LNCaP clone FGC (cell line): ENCODE measurements around the gene DERA.

ENCODE experiments used
- DNase-seq: peaks from one replicate; pipeline ENCODE4 v3.0.0-alpha.2; 2011; ENCODE audit warnings: low read depth
- H3K4me3 ChIP-seq: 2 replicates; pipeline ENCODE4 v1.5.1; 2011; ENCODE audit warnings: mild to moderate bottlenecking, low read depth, low read length, control low read depth
- TF ChIP-seq, protein P1 (sequence below): IDR thresholded peaks from 2 replicates; pipeline ENCODE4 v1.5.1; 2012; ENCODE audit warnings: mild to moderate bottlenecking; ENCODE audit not compliant: control insufficient read depth, insufficient read depth; ENCODE audit errors: extremely low read depth

Gene DERA

DNA sequence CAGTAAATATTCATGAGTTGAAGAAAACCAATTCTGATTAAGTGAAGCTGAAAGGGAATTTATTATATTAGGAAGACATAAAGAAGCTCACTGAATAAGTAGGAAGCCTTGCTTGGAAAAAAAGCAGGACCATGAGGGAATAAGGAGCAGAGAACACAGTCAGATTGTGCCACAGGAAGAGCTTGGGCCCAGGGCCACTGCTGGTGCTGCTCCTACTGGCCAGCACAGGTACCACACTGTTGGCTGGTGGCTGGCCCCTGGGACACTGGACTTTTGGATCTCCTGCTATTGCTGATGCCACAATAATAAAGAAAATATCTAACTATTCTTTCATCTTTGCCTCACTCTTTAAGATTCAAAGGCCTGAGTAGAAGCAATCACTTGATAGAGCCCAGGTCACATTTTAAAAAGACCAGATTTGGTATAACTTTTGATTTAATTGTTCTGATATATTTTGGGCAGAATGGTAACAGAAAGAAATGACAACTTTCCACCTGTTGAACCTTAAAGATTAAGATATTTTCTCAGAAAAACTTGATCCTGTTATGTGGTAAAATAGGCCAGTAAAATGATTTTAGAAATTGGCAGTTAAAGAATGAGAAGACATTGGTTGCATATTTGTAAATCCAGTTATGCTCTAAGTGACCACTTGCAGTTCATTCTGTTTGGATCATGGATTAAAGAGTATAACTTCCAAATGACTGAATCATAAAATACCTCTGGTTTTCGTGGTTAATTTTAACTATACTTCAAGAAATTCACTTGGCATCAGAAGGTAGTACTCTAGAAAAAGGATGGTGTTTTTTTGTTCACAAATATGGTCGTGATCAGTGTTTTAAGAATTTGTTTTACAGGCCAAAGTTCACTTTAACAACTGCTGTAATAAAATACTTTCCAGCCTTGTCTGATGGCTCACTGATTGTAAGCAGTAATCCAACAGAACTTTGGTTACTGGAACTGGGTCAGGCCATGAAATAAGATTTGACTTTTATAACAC is 68.3 kb downstream of the DERA start:
- H3K4me3 ChIP-seq = no peak overlapping the region
- no peak for DNase-seq
- TF ChIP-seq, protein P1, sequence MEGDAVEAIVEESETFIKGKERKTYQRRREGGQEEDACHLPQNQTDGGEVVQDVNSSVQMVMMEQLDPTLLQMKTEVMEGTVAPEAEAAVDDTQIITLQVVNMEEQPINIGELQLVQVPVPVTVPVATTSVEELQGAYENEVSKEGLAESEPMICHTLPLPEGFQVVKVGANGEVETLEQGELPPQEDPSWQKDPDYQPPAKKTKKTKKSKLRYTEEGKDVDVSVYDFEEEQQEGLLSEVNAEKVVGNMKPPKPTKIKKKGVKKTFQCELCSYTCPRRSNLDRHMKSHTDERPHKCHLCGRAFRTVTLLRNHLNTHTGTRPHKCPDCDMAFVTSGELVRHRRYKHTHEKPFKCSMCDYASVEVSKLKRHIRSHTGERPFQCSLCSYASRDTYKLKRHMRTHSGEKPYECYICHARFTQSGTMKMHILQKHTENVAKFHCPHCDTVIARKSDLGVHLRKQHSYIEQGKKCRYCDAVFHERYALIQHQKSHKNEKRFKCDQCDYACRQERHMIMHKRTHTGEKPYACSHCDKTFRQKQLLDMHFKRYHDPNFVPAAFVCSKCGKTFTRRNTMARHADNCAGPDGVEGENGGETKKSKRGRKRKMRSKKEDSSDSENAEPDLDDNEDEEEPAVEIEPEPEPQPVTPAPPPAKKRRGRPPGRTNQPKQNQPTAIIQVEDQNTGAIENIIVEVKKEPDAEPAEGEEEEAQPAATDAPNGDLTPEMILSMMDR = peak; percentile 20; the same call in 1 of the 2 replicates

DNA sequence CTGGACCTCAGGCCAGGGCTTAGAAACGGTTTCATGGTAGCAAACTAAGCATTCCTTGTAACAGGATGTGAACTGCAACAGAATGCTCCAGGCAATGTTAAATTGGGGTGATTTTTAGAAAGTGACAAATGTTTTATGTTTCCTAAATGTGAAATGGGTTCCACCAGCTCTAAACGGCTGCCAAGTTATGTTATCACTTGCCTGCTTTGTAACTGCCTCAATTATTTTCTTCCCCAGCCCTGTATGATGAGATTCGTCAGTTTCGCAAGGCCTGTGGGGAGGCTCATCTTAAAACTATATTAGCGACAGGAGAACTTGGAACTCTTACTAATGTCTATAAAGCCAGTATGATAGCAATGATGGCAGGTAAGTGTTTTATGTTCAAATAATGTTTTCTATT is 70.9 kb downstream of the DERA start:
- TF ChIP-seq, protein P1 = no peak
- H3K4me3 ChIP-seq = no peak overlapping the region
- DNase-seq = no peak

DNA sequence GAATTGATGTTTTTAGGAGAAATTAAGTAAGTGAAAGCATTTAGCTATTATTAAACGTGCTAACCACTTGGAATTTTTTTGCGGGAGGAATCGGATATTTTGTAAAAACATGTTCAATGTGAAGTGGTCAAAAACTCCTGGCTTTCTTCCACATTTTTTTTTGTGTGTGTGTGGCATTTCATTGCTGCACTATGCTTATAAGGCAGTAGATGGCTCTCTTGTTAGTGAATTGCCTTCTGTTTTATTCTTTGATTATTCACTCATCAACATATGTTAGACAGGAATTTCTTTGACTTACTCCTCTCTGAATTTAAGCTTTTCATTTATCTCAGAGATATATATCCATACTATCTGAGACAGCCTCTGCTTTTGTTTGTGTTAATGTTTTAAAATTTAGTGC is 71.3 kb downstream of the DERA start:
- TF ChIP-seq, protein P1 = peak; percentile 66
- no peak for DNase-seq
- no peak overlapping the region for H3K4me3 ChIP-seq

DNA sequence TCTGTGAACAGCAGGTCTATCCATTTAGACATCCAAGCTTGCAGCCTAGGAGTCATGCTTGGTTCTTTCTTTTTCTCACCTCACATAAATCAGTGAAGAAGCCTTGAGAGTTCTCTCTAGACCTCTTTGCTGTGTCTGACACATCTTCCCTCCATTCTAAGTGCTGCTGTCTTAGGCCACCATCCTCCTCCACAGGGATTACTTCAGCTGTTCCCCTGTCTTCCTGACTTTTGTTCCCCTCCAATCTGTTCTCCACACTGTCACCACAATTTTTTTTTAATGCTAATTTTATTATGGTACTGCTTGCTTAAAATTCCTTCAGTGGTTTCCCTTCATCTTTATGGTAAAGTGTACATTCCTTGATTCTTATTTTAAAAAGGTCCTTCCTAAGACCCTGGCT is 71.8 kb downstream of the DERA start:
- no peak overlapping the region for H3K4me3 ChIP-seq
- TF ChIP-seq, protein P1 = no peak
- DNase-seq = no peak

DNA sequence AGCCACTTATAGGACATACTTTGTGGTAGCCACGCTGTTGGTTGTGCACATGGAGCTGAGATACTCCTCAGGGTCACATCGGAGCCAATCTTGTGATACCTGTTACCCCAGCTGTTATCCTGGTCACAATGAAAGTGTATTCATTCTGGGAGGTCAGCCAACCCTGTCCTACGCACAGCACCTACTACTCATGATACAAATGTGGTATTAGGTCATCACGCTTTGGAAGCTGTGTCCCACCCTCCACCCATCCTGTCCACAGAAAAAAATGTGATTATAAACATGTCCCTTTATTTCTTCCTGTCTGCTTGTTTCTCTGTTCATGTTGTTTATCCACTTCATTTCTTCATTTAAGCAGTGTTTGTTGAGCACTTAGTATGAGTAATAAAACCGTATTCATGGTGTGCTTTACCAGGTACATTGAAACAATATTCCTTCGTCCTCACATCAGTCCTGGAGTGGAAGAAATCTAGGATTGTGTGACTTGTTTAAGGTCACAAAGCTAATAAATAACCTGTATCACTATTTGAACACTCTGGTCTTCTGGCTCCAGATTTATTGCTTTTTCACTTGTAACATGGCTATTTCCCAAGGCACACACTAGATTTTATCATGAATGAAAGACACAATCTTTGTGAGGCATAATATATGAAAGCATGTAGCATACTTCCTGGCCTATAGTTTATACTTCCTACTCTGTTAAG is 73.1 kb downstream of the DERA start:
- H3K4me3 ChIP-seq = no peak overlapping the region
- TF ChIP-seq, protein P1 = no peak
- DNase-seq = peak; percentile 89

DNA sequence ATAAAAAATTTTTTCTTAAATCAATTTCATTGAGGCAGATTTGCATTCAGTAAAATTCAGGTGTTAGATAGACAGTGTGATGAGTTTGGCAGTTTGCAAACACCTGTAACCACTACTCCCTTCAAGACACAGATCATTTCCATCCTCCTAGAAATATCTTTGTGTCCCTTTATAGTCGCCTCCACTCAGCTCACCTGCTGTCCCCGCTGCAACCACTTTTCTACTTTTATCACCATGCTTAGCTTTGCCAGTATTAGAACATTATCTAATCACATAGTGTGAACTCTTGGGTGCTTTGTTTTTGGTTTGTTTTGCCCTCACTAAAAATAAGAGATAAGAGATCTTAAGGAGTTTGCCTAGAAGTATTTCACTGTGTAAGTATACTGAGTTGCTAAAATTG is 73.8 kb downstream of the DERA start:
- no peak overlapping the region for H3K4me3 ChIP-seq
- TF ChIP-seq, protein P1 = no peak
- no peak for DNase-seq
